Smooth muscle cell (in vitro differentiated cells): ENCODE data around the gene GFI1B. TPM values are rescaled to one million over a fixed set of nuclear protein-coding genes. Genes with fewer than 3 reads are reported as not detected.
"Not testable (repeated sequence)": the region's sequence is repeated elsewhere in the genome, so short reads cannot be mapped to it uniquely, and the experiment has no call there.

Source experiments
- DNase-seq: peaks from one replicate; lab custom pipeline; 2025; ENCODE audit not compliant: unreplicated experiment; lab: John Stamatoyannopoulos, UW
- H2AFZ ChIP-seq: fragments of 200-600 bp; sonication (generic); 2 replicates; pipeline ENCODE4 v1.6.0; 2016; ENCODE audit warnings: antibody characterized with exemption, low read depth, mild to moderate bottlenecking
- H3F3A ChIP-seq: fragments of 200-600 bp; sonication (generic); 2 replicates; pipeline ENCODE4 v1.6.0; 2017; ENCODE audit warnings: antibody characterized with exemption, low read depth
- H3K27ac ChIP-seq: fragments of 200-600 bp; sonication (generic); 2 replicates; pipeline ENCODE4 v1.5.1; 2016; ENCODE audit warnings: low read depth, mild to moderate bottlenecking
- H3K27me3 ChIP-seq: fragments of 200-600 bp; sonication (generic); 2 replicates; pipeline ENCODE4 v1.6.1; 2016; ENCODE audit warnings: low read depth, mild to moderate bottlenecking
- H3K36me3 ChIP-seq: fragments of 200-600 bp; sonication (generic); 2 replicates; pipeline ENCODE4 v1.5.1; 2016; ENCODE audit warnings: low read depth
- H3K4me1 ChIP-seq: fragments of 200-600 bp; sonication (generic); 2 replicates; pipeline ENCODE4 v1.5.1; 2016; ENCODE audit warnings: low read depth
- H3K4me2 ChIP-seq: fragments of 200-600 bp; sonication (generic); 2 replicates; pipeline ENCODE4 v1.6.0; 2016; ENCODE audit warnings: mild to moderate bottlenecking
- H3K4me3 ChIP-seq: fragments of 200-600 bp; sonication (generic); 2 replicates; pipeline ENCODE4 v1.5.1; 2016; ENCODE audit warnings: mild to moderate bottlenecking
- H3K79me2 ChIP-seq: fragments of 200-600 bp; sonication (generic); 2 replicates; pipeline ENCODE4 v1.6.0; 2016; ENCODE audit warnings: low read depth, mild to moderate bottlenecking
- H3K9ac ChIP-seq: fragments of 200-600 bp; sonication (generic); 2 replicates; pipeline ENCODE4 v1.6.0; 2016; ENCODE audit warnings: low read depth
- H3K9me3 ChIP-seq: fragments of 200-600 bp; sonication (generic); replicated peaks from 2 replicates; pipeline ENCODE4 v1.5.1; 2016; ENCODE audit warnings: low read depth
- H4K20me1 ChIP-seq: fragments of 200-600 bp; sonication (generic); 2 replicates; pipeline ENCODE4 v1.6.0; 2016; ENCODE audit warnings: low read depth
- CTCF ChIP-seq: fragments of 200-600 bp; sonication (generic); IDR thresholded peaks from 2 replicates; pipeline ENCODE4 v1.5.1; 2017; ENCODE audit warnings: borderline replicate concordance, mild to moderate bottlenecking, antibody characterized with exemption; ENCODE audit not compliant: insufficient read depth, poor library complexity, severe bottlenecking
- WGBS: methylation state at CpG from one replicate; pipeline ENCODE4 v1.1.7; 2016; ENCODE audit warnings: low lambda C conversion rate; 5-methylcytosine and 5-hydroxymethylcytosine counted together
- microRNA-seq: library from miRNA; unstranded; fragments of <30 nt; microRNA quantifications from one replicate; pipeline ENCODE4, GENCODE V29; 2016; ENCODE audit warnings: borderline number of aligned reads
- polyA plus RNA-seq: library from polyadenylated mRNA; unstranded; fragments of >200 nt; fragmentation: Nextera tagmentation; extraction: Ambion mirVana; gene quantifications from 2 replicates; pipeline ENCODE4 v1.2.1, GENCODE V29; 2016
- small RNA-seq: library from RNA; depleted of rRNA; stranded (forward); fragments of <200 nt; gene quantifications from one replicate; pipeline ENCODE3, GENCODE V24; 2014
- total RNA-seq: library from RNA; depleted of rRNA; stranded (reverse); fragments of >200 nt; gene quantifications from 2 replicates; pipeline ENCODE4 v1.2.3, GENCODE V29; 2014

The GFI1B gene
- total and polyA plus RNA-seq, 2 experiments from 2014 or later, result not detected

- WGBS, result 89% methylated on average over 12 of the region's 12 CpGs
- TF ChIP-seq CTCF, result peak; percentile 66
- not testable (repeated sequence) for H3K27me3 ChIP-seq, DNase-seq, H2AFZ ChIP-seq, H3F3A ChIP-seq, H3K4me2 ChIP-seq, H3K4me3 ChIP-seq, H3K9ac ChIP-seq, H3K4me1 ChIP-seq, H3K9me3 ChIP-seq, H3K27ac ChIP-seq, H3K36me3 ChIP-seq
- H3K79me2 ChIP-seq, result peaks cover 47% of the 10 kb centered on the region
- H4K20me1 ChIP-seq, result peaks cover 83% of the 10 kb centered on the region
Measured at GRCh38 chr9:133040892-133041479, 62.5 kb downstream of the GFI1B start.

Small RNA genes within 50 kb of the gene (microRNA-seq; reads per million reads assigned to microRNA genes)
- gene MIR548AW, result not detected

Small RNA genes within 50 kb of the gene (small RNA-seq; reads per million reads assigned to genes)
- gene AL593851.1 (not detected), gene MIR548AW (0.47 reads per million, percentile 16 among the genes with 10 or more reads in this experiment), gene RNU7-21P (not detected)

Other genes with a start within 250 kb of the GFI1B start
- 0.18 and 0.67 TPM in 2 replicates for gene AK8, start 100.4 kb upstream of the GFI1B start, total RNA-seq
- gene AK8, start 100.4 kb upstream of the GFI1B start, polyA plus RNA-seq, result 1.2 and 1.4 TPM in 2 replicates
- 0.99 and 2.4 TPM in 2 replicates for gene SPACA9, start 99.8 kb upstream of the GFI1B start, total RNA-seq
- 6.8 and 8.9 TPM in 2 replicates for gene SPACA9, start 99.8 kb upstream of the GFI1B start, polyA plus RNA-seq
- 39.2 and 48.9 TPM in 2 replicates for gene TSC1, start 34.1 kb upstream of the GFI1B start, total RNA-seq
- 17.4 and 21.5 TPM in 2 replicates for gene TSC1, start 34.1 kb upstream of the GFI1B start, polyA plus RNA-seq
- 34.5 and 44.2 TPM in 2 replicates for gene GTF3C5, start 52.3 kb downstream of the GFI1B start, total RNA-seq
- 59.0 and 66.0 TPM in 2 replicates for gene GTF3C5, start 52.3 kb downstream of the GFI1B start, polyA plus RNA-seq
- 0.04 and 0.18 TPM in 2 replicates for gene CEL, start 83.3 kb downstream of the GFI1B start, total RNA-seq
- 0.73 and 1.7 TPM in 2 replicates for gene CEL, start 83.3 kb downstream of the GFI1B start, polyA plus RNA-seq
- gene RALGDS, start 142.5 kb downstream of the GFI1B start, total RNA-seq, result 27.8 and 28.5 TPM in 2 replicates
- gene RALGDS, start 142.5 kb downstream of the GFI1B start, polyA plus RNA-seq, result 37.7 and 43.7 TPM in 2 replicates
- gene GBGT1, start 185.2 kb downstream of the GFI1B start, total RNA-seq, result 8.2 and 11.3 TPM in 2 replicates
- gene GBGT1, start 185.2 kb downstream of the GFI1B start, polyA plus RNA-seq, result 4.5 and 6.7 TPM in 2 replicates
- gene OBP2B, start 230.6 kb downstream of the GFI1B start, total RNA-seq, result not detected in 2 replicates
- not detected in 2 replicates for gene OBP2B, start 230.6 kb downstream of the GFI1B start, polyA plus RNA-seq